H9 (cell line): ENCODE results near the gene NEURL1B. TPM values are rescaled to one million over a fixed set of nuclear protein-coding genes. Genes with fewer than 3 reads are reported as not detected.

Experiments used
- DNase-seq: peaks from one replicate; pipeline ENCODE4 v3.0.0-alpha.2; 2017
- H2AFZ ChIP-seq: one replicate; pipeline ENCODE4 v1.6.1; 2013; ENCODE audit warnings: mild to moderate bottlenecking, low read length, control low read depth, moderate library complexity
- H2AK5ac ChIP-seq: 2 replicates; pipeline ENCODE4 v1.6.1; 2013; ENCODE audit warnings: low read length, control low read depth, mixed read lengths; ENCODE audit not compliant: insufficient read length
- H2BK120ac ChIP-seq: one replicate; pipeline ENCODE4 v1.6.1; 2013; ENCODE audit warnings: low read depth, mild to moderate bottlenecking, low read length, control low read depth, inconsistent platforms; ENCODE audit not compliant: poor library complexity, severe bottlenecking
- H2BK12ac ChIP-seq: 2 replicates; pipeline ENCODE4 v1.6.1; 2013; ENCODE audit warnings: low read length, control low read depth, mixed read lengths, low read depth; ENCODE audit not compliant: insufficient read length
- H2BK15ac ChIP-seq: 2 replicates; pipeline ENCODE4 v1.6.1; 2013; ENCODE audit warnings: low read depth, low read length, control low read depth
- H2BK20ac ChIP-seq: one replicate; pipeline ENCODE4 v1.6.1; 2013; ENCODE audit warnings: low read depth, mild to moderate bottlenecking, low read length, control low read depth, inconsistent platforms; ENCODE audit not compliant: poor library complexity, severe bottlenecking
- H2BK5ac ChIP-seq: 2 replicates; pipeline ENCODE4 v1.6.1; 2013; ENCODE audit warnings: low read length, control low read depth, mixed read lengths; ENCODE audit not compliant: insufficient read length
- H3K14ac ChIP-seq: 2 replicates; pipeline ENCODE4 v1.6.1; 2013; ENCODE audit warnings: low read length, control low read depth; ENCODE audit not compliant: insufficient read depth
- H3K18ac ChIP-seq: 2 replicates; pipeline ENCODE4 v1.6.1; 2013; ENCODE audit warnings: low read depth, mild to moderate bottlenecking, mixed read lengths, low read length, control low read depth; ENCODE audit not compliant: insufficient read length
- H3K23ac ChIP-seq: 2 replicates; pipeline ENCODE4 v1.6.1; 2013; ENCODE audit warnings: low read length, control low read depth, mixed read lengths, low read depth; ENCODE audit not compliant: insufficient read length
- H3K23me2 ChIP-seq: 2 replicates; pipeline ENCODE4 v1.6.1; 2013; ENCODE audit warnings: low read depth, mild to moderate bottlenecking, mixed read lengths, low read length, control low read depth; ENCODE audit not compliant: insufficient read length, poor library complexity, severe bottlenecking
- H3K27ac ChIP-seq: 2 replicates; pipeline ENCODE4 v1.5.1; 2013; ENCODE audit warnings: low read length, control low read depth, mixed read lengths, low read depth; ENCODE audit not compliant: insufficient read length
- H3K27me3 ChIP-seq: 2 replicates; pipeline ENCODE4 v1.6.1; 2013; ENCODE audit warnings: low read length, control low read depth, inconsistent platforms; ENCODE audit not compliant: insufficient read depth
- H3K4ac ChIP-seq: 2 replicates; pipeline ENCODE4 v1.6.1; 2013; ENCODE audit warnings: low read depth, mild to moderate bottlenecking, control low read depth, inconsistent platforms, low read length, moderate library complexity
- H3K4me1 ChIP-seq: 2 replicates; pipeline ENCODE4 v1.6.1; 2013; ENCODE audit warnings: low read length, control low read depth, inconsistent platforms; ENCODE audit not compliant: insufficient read depth
- H3K4me2 ChIP-seq: 2 replicates; pipeline ENCODE4 v1.6.1; 2013; ENCODE audit warnings: low read length, control low read depth, mixed read lengths; ENCODE audit not compliant: insufficient read length, insufficient read depth
- H3K56ac ChIP-seq: 2 replicates; pipeline ENCODE4 v1.6.1; 2013; ENCODE audit warnings: low read depth, mild to moderate bottlenecking, mixed read lengths, low read length, control low read depth; ENCODE audit not compliant: insufficient read length
- H3K79me1 ChIP-seq: 2 replicates; pipeline ENCODE4 v1.6.1; 2013; ENCODE audit warnings: low read depth, mild to moderate bottlenecking, moderate library complexity, low read length, control low read depth, inconsistent platforms; ENCODE audit not compliant: insufficient read depth, poor library complexity, severe bottlenecking
- H3K79me2 ChIP-seq: 2 replicates; pipeline ENCODE4 v1.6.1; 2013; ENCODE audit warnings: low read length, control low read depth, inconsistent platforms; ENCODE audit not compliant: insufficient read depth
- H3K9ac ChIP-seq: 2 replicates; pipeline ENCODE4 v1.6.1; 2013; ENCODE audit warnings: low read length, control low read depth, mixed read lengths; ENCODE audit not compliant: insufficient read length; ENCODE audit errors: extremely low read depth
- H3K9me3 ChIP-seq: one replicate; pipeline ENCODE4 v1.6.1; 2013; ENCODE audit warnings: low read depth, low read length, inconsistent platforms; ENCODE audit not compliant: control insufficient read depth
- H3T11ph ChIP-seq: one replicate; pipeline ENCODE4 v1.6.1; 2013; ENCODE audit warnings: mild to moderate bottlenecking, low read length, control low read depth, inconsistent platforms
- H4K20me1 ChIP-seq: one replicate; pipeline ENCODE4 v1.6.1; 2013; ENCODE audit not compliant: control insufficient read depth, insufficient read length, insufficient read depth
- H4K5ac ChIP-seq: 2 replicates; pipeline ENCODE4 v1.6.1; 2013; ENCODE audit warnings: low read depth, mild to moderate bottlenecking, mixed read lengths, low read length, control low read depth; ENCODE audit not compliant: insufficient read length
- H4K8ac ChIP-seq: replicated peaks from 2 replicates; pipeline ENCODE4 v1.6.1; 2013; ENCODE audit warnings: low read length, control low read depth, mixed read lengths, low read depth; ENCODE audit not compliant: insufficient read length
- H4K91ac ChIP-seq: 2 replicates; pipeline ENCODE4 v1.6.1; 2013; ENCODE audit warnings: low read depth, mild to moderate bottlenecking, moderate library complexity, mixed read lengths, low read length, control low read depth; ENCODE audit not compliant: insufficient read length
- H3K27ac Mint-ChIP-seq, 3 experiments: 2 replicates in 2 of 3; 3 replicates in 1 of 3; pipeline ENCODE4 v1.8.0; 2020 to 2021; ENCODE audit warnings: mixed read lengths in 3 of 3, mild to moderate bottlenecking in 1 of 3, moderate library complexity in 1 of 3
- H3K27me3 Mint-ChIP-seq: 2 replicates; pipeline ENCODE4 v1.8.0; 2021; ENCODE audit warnings: low read depth, mild to moderate bottlenecking, moderate library complexity, mixed read lengths
- H3K36me3 Mint-ChIP-seq, 3 experiments: 2 replicates in 2 of 3; 3 replicates in 1 of 3; pipeline ENCODE4 v1.8.0; 2020 to 2021; ENCODE audit warnings: low read depth in 3 of 3, mixed read lengths in 3 of 3; ENCODE audit not compliant: insufficient read depth in 1 of 3
- H3K4me1 Mint-ChIP-seq, 2 experiments: 2 replicates each; pipeline ENCODE4 v1.8.0; 2020; ENCODE audit warnings: mixed read lengths in 2 of 2
- H3K4me3 Mint-ChIP-seq, 2 experiments: 2 replicates in 1 of 2; 3 replicates in 1 of 2; pipeline ENCODE4 v1.8.0; 2020 to 2021; ENCODE audit warnings: mild to moderate bottlenecking in 2 of 2, mixed read lengths in 2 of 2, moderate library complexity in 1 of 2
- H3K9me3 Mint-ChIP-seq, 2 experiments: 2 replicates in 1 of 2; 3 replicates in 1 of 2; pipeline ENCODE4 v1.8.0; 2020; ENCODE audit warnings: mild to moderate bottlenecking in 2 of 2, mixed read lengths in 2 of 2, moderate library complexity in 1 of 2
- CTCF ChIP-seq: fragments of 200-600 bp; sonication (generic); conservative IDR thresholded peaks from 3 replicates; pipeline ENCODE4 v1.8.0; 2021; ENCODE audit warnings: antibody characterized with exemption, mild to moderate bottlenecking
- total RNA-seq: library from RNA; stranded (reverse); gene quantifications from 2 replicates; pipeline ENCODE4 v1.2.1, GENCODE V29; 2021

The NEURL1B gene
- total RNA-seq, 1 experiment from 2014 or later: 3.6 TPM

GRCh38 chr5:172605466-172605865, 35.6 kb upstream of the NEURL1B start:
- no peak for DNase-seq
- no peak for TF ChIP-seq CTCF
- Histone ChIP-seq H4K20me1 (no peaks in the 10 kb centered on the region), H3K4me1 (0 out of 2 replicates have a peak, but pooled peaks cover 4% of the 10 kb centered on the region), H3K14ac (no peak overlapping the region), H2AFZ (no peak overlapping the region), H2BK20ac (no peak overlapping the region), H4K5ac (no peak overlapping the region), H4K91ac (no peak overlapping the region), H4K8ac (no peak overlapping the region), H3K9ac (no peak overlapping the region), H3K27me3 (no peaks in the 10 kb centered on the region), H3K4ac (no peak overlapping the region), H2AK5ac (no peak overlapping the region), H2BK15ac (no peak overlapping the region), H3K4me2 (no peak overlapping the region), H3T11ph (no peak overlapping the region), H3K23ac (no peak overlapping the region), H2BK120ac (no peak overlapping the region), H2BK5ac (no peak overlapping the region), H3K23me2 (no peaks in the 10 kb centered on the region), H2BK12ac (no peak overlapping the region), H3K18ac (no peak overlapping the region), H3K27ac (no peak overlapping the region), H3K56ac (no peak overlapping the region), H3K9me3 (no peaks in the 10 kb centered on the region), H3K79me2 (no peaks in the 10 kb centered on the region), H3K79me1 (no peaks in the 10 kb centered on the region)
- Mint-ChIP-seq H3K4me1 (peaks cover 27 to 28% of the 10 kb centered on the region in 2 experiments), H3K27ac (no peak overlapping the region), H3K36me3 (no peaks in the 10 kb centered on the region), H3K9me3 (0 out of 5 replicates have a peak, but pooled peaks cover 0 to 2% of the 10 kb centered on the region in 2 experiments), H3K4me3 (no peak overlapping the region), H3K27me3 (peaks cover 26% of the 10 kb centered on the region)
